ENCODE measurements around the gene LAMTOR4. TPM values are rescaled to one million over a fixed set of nuclear protein-coding genes. Genes with fewer than 3 reads are reported as not detected.

LAMTOR4 gene
- total and polyA plus RNA-seq, 11 donors = 64.6 to 160 (median 96.5) TPM

- no peaks in the 10 kb centered on the region for H3K9me3 ChIP-seq
- H3K27ac ChIP-seq = no peak overlapping the region
- intact Hi-C loops (cut with DNase I) = no loop called here
- peaks cover 0 to 62% (median 38%) of the 10 kb centered on the region in 9 donors for H3K36me3 ChIP-seq
- no peaks in the 10 kb centered on the region for H3K27me3 ChIP-seq
- no peak for ATAC-seq
- DNase-seq = no peak
- H3K4me1 ChIP-seq = peaks cover 0 to 74% (median 24%) of the 10 kb centered on the region in 12 donors
- WGBS, 4 donors = 79 to 82% (median 80%) methylated on average over 13 to 16 of the region's 16 CpGs
- TF ChIP-seq POLR2A (IDR thresholded peaks at IDR 0.05) = no peak
- no peak for TF ChIP-seq CTCF (IDR thresholded peaks at IDR 0.05)
- no peak overlapping the region for H3K4me3 ChIP-seq
Measured at GRCh38 chr7:100153708-100154535, 5.2 kb downstream of the LAMTOR4 start.

- TF ChIP-seq CTCF (IDR thresholded peaks at IDR 0.05) (no peak), POLR2A (IDR thresholded peaks at IDR 0.05) (no peak)
- H3K36me3 ChIP-seq = peaks cover 0 to 62% (median 38%) of the 10 kb centered on the region in 9 donors
- no peak for ATAC-seq
- 59 to 74% (median 72%) methylated on average over 15 to 30 of the region's 30 CpGs for whole genome bisulfite sequencing, 4 donors
- no peaks in the 10 kb centered on the region for H3K27me3 ChIP-seq
- no peak overlapping the region for H3K4me3 ChIP-seq
- H3K27ac ChIP-seq = no peak overlapping the region
- DNase-seq = no peak
- H3K4me1 ChIP-seq = peaks cover 0 to 72% (median 18%) of the 10 kb centered on the region in 12 donors
- intact Hi-C loops (cut with DNase I) = no loop called here
- no peaks in the 10 kb centered on the region for H3K9me3 ChIP-seq
Measured at GRCh38 chr7:100154651-100155491, 6.2 kb downstream of the LAMTOR4 start.

- Histone ChIP-seq H3K27me3 (no peaks in the 10 kb centered on the region), H3K27ac (no peak overlapping the region), H3K4me1 (peaks cover 0 to 64% (median 15%) of the 10 kb centered on the region in 12 donors), H3K36me3 (peaks cover 0 to 57% (median 38%) of the 10 kb centered on the region in 9 donors), H3K9me3 (no peaks in the 10 kb centered on the region), H3K4me3 (no peak overlapping the region)
- no peak for ATAC-seq
- TF ChIP-seq POLR2A (IDR thresholded peaks at IDR 0.05) = no peak
- no peak for TF ChIP-seq CTCF (IDR thresholded peaks at IDR 0.05)
- 74 to 84% (median 81%) methylated on average over 18 to 20 of the region's 20 CpGs for WGBS, 4 donors
- DNase-seq = no peak
- intact Hi-C loops (cut with DNase I) = no loop called here
Measured at GRCh38 chr7:100155553-100156317, 7.0 kb downstream of the LAMTOR4 start.

All from heart left ventricle (tissue), 16 donors.